GM12801 (cell line): ENCODE results near the gene SPIN2A.

Experiments used
- CTCF ChIP-seq: IDR thresholded peaks from one replicate; pipeline ENCODE4 v1.5.1; 2011; ENCODE audit warnings: control low read depth; ENCODE audit not compliant: insufficient read length; ENCODE audit errors: extremely low read depth

SPIN2A gene

GRCh38 chrX:57135287-57135686 is 1.9 kb downstream of the SPIN2A start:
- TF ChIP-seq CTCF, result no peak

- TF ChIP-seq CTCF, result no peak
These were observed 2.5 kb downstream of the SPIN2A start for GRCh38 chrX:57134702-57135101.

- TF ChIP-seq CTCF, result no peak
These were observed 3.5 kb downstream of the SPIN2A start for GRCh38 chrX:57133706-57134105.

- no peak for TF ChIP-seq CTCF
These were observed 5.2 kb downstream of the SPIN2A start for GRCh38 chrX:57132046-57132445.

- TF ChIP-seq CTCF, result no peak
These were observed 15.4 kb downstream of the SPIN2A start for GRCh38 chrX:57121816-57122215.

GRCh38 chrX:57121162-57121755 is 15.9 kb downstream of the SPIN2A start, which contains the start of gene SPIN2B:
Gene SPIN2B (minus strand): TSS chrX:57121548.
- TF ChIP-seq CTCF, result no peak

- TF ChIP-seq CTCF, result no peak
These were observed 17.8 kb downstream of the SPIN2A start for GRCh38 chrX:57119416-57119815.
